Neural cell (in vitro differentiated cells): ENCODE measurements around the gene TLE3. TPM values are rescaled to one million over a fixed set of nuclear protein-coding genes. Genes with fewer than 3 reads are reported as not detected.

Source experiments
- H2AFZ ChIP-seq: fragments of 200-600, 300-800 bp; sonication (generic), shearing (Covaris generic); 2 replicates; pipeline ENCODE4 v1.6.0; 2014; ENCODE audit warnings: low read depth, mild to moderate bottlenecking, antibody characterized with exemption, low read length, moderate library complexity
- H3F3A ChIP-seq: fragments of 200-600 bp; shearing (Covaris generic); 2 replicates; pipeline ENCODE4 v1.6.1; 2016; ENCODE audit warnings: mild to moderate bottlenecking, moderate library complexity, mixed read lengths, antibody characterized with exemption, low read length; ENCODE audit not compliant: insufficient read depth, poor library complexity, severe bottlenecking
- H3K27ac ChIP-seq: fragments of 200-600, 300-800 bp; sonication (generic), shearing (Covaris generic); 2 replicates; pipeline ENCODE4 v1.5.1; 2014; ENCODE audit warnings: mild to moderate bottlenecking, low read length, moderate library complexity
- H3K27me3 ChIP-seq: fragments of 300-800, 200-600 bp; sonication (generic), shearing (Covaris generic); 2 replicates; pipeline ENCODE4 v1.6.0; 2014; ENCODE audit warnings: mild to moderate bottlenecking, low read depth, low read length, moderate library complexity; ENCODE audit not compliant: insufficient read depth
- H3K36me3 ChIP-seq: fragments of 300-800, 200-600 bp; sonication (generic), shearing (Covaris generic); 2 replicates; pipeline ENCODE4 v1.5.1; 2014; ENCODE audit warnings: mild to moderate bottlenecking, antibody characterized with exemption, low read length, moderate library complexity; ENCODE audit not compliant: insufficient read depth
- H3K4me2 ChIP-seq: fragments of 300-800, 200-600 bp; sonication (generic), shearing (Covaris generic); 2 replicates; pipeline ENCODE4 v1.6.0; 2014; ENCODE audit warnings: mild to moderate bottlenecking, low read length
- H3K4me3 ChIP-seq: fragments of 300-800, 200-600 bp; sonication (generic), shearing (Covaris generic); 2 replicates; pipeline ENCODE4 v1.5.1; 2014; ENCODE audit warnings: mild to moderate bottlenecking, low read length, moderate library complexity
- H3K79me2 ChIP-seq: fragments of 200-600 bp; shearing (Covaris generic); replicated peaks from 2 replicates; pipeline ENCODE4 v1.6.0; 2014; ENCODE audit warnings: mild to moderate bottlenecking, low read length, moderate library complexity; ENCODE audit not compliant: insufficient read depth
- H3K9ac ChIP-seq: fragments of 300-800, 200-600 bp; sonication (generic), shearing (Covaris generic); 2 replicates; pipeline ENCODE4 v1.6.1; 2016; ENCODE audit warnings: mild to moderate bottlenecking, low read length, mixed read lengths
- H3K9me2 ChIP-seq: fragments of 200-600 bp; shearing (Covaris generic); 2 replicates; pipeline ENCODE4 v1.6.1; 2016; ENCODE audit warnings: mild to moderate bottlenecking, low read length, mixed read lengths; ENCODE audit not compliant: insufficient read depth
- H3K9me3 ChIP-seq: fragments of 200-600, 300-800 bp; sonication (generic), shearing (Covaris generic); 2 replicates; pipeline ENCODE4 v1.6.1; 2016; ENCODE audit warnings: mild to moderate bottlenecking, mixed run types, low read length, moderate library complexity, mixed read lengths
- H4K20me1 ChIP-seq: fragments of 200-600 bp; shearing (Covaris generic); 2 replicates; pipeline ENCODE4 v1.6.1; 2016; ENCODE audit warnings: mild to moderate bottlenecking, mixed run types; ENCODE audit not compliant: insufficient read depth
- EP300 ChIP-seq: fragments of 450-650 bp; conservative IDR thresholded peaks from 2 replicates; pipeline ENCODE4 v1.6.1; 2014; ENCODE audit warnings: antibody characterized with exemption, mild to moderate bottlenecking, moderate library complexity; ENCODE audit not compliant: poor library complexity, severe bottlenecking
- EZH2 ChIP-seq: fragments of 200-600, 300-800 bp; shearing (Covaris generic), sonication (generic); IDR thresholded peaks from 2 replicates; pipeline ENCODE4 v1.6.1; 2014; ENCODE audit warnings: antibody characterized with exemption, low read length, borderline replicate concordance, mild to moderate bottlenecking; ENCODE audit not compliant: insufficient read depth, poor library complexity, severe bottlenecking
- MXI1 ChIP-seq: fragments of 450-650 bp; conservative IDR thresholded peaks from 2 replicates; pipeline ENCODE4 v1.6.1; 2014; ENCODE audit warnings: antibody characterized with exemption, mild to moderate bottlenecking; ENCODE audit not compliant: poor library complexity, severe bottlenecking
- POLR2AphosphoS5 ChIP-seq: IDR thresholded peaks from 2 replicates; pipeline ENCODE4 v1.6.1; 2012
- RAD21 ChIP-seq: fragments of 450-650 bp; conservative IDR thresholded peaks from 2 replicates; pipeline ENCODE4 v1.6.1; 2014; ENCODE audit warnings: antibody characterized with exemption, mild to moderate bottlenecking, moderate library complexity
- SMC3 ChIP-seq: fragments of 450-650 bp; conservative IDR thresholded peaks from 2 replicates; pipeline ENCODE4 v1.6.1; 2014; ENCODE audit warnings: antibody characterized with exemption, mild to moderate bottlenecking, moderate library complexity; ENCODE audit not compliant: poor library complexity
- TAF1 ChIP-seq: IDR thresholded peaks from 2 replicates; pipeline ENCODE4 v1.6.1; 2012; ENCODE audit warnings: low read depth
- polyA plus RNA-seq: library from polyadenylated mRNA; depleted of rRNA; stranded (reverse); fragments of >200 nt; gene quantifications from 2 replicates; pipeline ENCODE4 v1.2.3, GENCODE V29; 2014
- TF ChIP-seq, protein P1 (sequence below): fragments of 450-650 bp; IDR thresholded peaks from 2 replicates; pipeline ENCODE4 v1.5.1; 2014; ENCODE audit warnings: antibody characterized with exemption, mild to moderate bottlenecking, moderate library complexity; ENCODE audit not compliant: poor library complexity, severe bottlenecking
- TF ChIP-seq, protein P2 (sequence below): IDR thresholded peaks from 2 replicates; pipeline ENCODE4 v1.6.1; 2012; ENCODE audit warnings: borderline replicate concordance

TLE3 gene
- polyA plus RNA-seq, 1 donor from 2014 or later = 27.6 TPM

DNA sequence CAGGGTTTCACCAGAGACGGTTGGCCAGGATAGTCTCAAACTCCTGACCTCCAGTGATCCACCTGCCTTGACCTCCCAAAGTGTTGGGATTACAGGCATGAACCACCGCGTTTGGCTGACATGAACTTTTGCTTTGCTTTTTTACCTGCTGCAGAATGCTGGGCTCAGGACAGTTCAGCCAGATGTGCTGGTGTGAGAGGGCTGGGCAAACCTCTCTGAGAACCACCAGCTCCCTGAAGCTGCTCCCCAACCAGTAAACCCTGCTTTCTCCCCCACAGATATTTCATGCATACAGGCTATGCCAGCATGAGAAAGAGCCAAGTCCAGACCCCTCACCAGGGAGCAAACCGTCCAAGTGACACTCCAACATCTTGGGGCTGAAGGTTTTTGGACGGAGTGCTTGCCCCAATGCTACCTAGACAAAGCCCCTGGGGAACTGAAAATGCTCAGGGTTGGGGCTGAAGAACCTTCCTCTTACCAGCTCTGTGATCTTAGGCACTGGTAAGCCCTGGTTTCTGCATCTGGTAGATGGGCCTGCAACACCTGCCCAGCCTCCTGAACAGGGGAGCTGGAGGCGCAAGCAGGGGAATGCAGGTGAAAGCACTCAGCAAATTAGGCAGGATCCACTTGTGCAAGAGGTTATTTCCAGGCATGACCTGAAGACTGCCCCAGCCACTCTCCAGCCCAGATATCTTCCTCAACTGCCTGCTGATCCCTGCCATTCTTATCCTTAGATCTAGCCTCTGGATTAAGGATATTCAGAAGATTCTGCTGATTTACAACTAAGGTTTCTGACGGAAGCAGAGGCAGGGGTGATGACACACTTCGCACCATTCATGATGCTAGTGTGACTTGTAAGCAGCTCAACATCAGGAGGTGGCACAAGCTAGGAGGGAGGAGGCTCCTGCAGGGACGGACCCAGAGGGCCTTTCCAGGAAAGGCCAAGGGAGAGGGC, 78.8 kb downstream of the TLE3 start:
- no peaks in the 10 kb centered on the region for H3K9me2 ChIP-seq
- H4K20me1 ChIP-seq = no peaks in the 10 kb centered on the region
- no peak overlapping the region for H3K4me3 ChIP-seq
- no peak overlapping the region for H3K4me2 ChIP-seq
- no peak overlapping the region for H3K9ac ChIP-seq
- no peaks in the 10 kb centered on the region for H3K27me3 ChIP-seq
- no peaks in the 10 kb centered on the region for H3K36me3 ChIP-seq
- H3K9me3 ChIP-seq = no peaks in the 10 kb centered on the region
- H2AFZ ChIP-seq = no peak overlapping the region
- H3F3A ChIP-seq = no peaks in the 10 kb centered on the region
- no peaks in the 10 kb centered on the region for H3K79me2 ChIP-seq
- TF ChIP-seq MXI1 = no peak
- no peak for TF ChIP-seq EP300
- no peak for TF ChIP-seq TAF1
- TF ChIP-seq POLR2AphosphoS5 = no peak
- no peak for TF ChIP-seq SMC3
- no peak for TF ChIP-seq EZH2
- no peak overlapping the region for H3K27ac ChIP-seq

GRCh38 chr15:70017801-70018200, 79.9 kb downstream of the TLE3 start:
- H3K4me2 ChIP-seq = no peak overlapping the region
- H3K79me2 ChIP-seq = no peaks in the 10 kb centered on the region
- H4K20me1 ChIP-seq = no peaks in the 10 kb centered on the region
- no peaks in the 10 kb centered on the region for H3K36me3 ChIP-seq
- H3K9ac ChIP-seq = no peak overlapping the region
- H3K4me3 ChIP-seq = no peak overlapping the region
- H3K9me2 ChIP-seq = no peaks in the 10 kb centered on the region
- H3F3A ChIP-seq = no peaks in the 10 kb centered on the region
- TF ChIP-seq POLR2AphosphoS5 (no peak), EZH2 (no peak), MXI1 (no peak), TAF1 (no peak), EP300 (no peak), SMC3 (no peak), RAD21 (no peak)
- TF ChIP-seq, protein P1, sequence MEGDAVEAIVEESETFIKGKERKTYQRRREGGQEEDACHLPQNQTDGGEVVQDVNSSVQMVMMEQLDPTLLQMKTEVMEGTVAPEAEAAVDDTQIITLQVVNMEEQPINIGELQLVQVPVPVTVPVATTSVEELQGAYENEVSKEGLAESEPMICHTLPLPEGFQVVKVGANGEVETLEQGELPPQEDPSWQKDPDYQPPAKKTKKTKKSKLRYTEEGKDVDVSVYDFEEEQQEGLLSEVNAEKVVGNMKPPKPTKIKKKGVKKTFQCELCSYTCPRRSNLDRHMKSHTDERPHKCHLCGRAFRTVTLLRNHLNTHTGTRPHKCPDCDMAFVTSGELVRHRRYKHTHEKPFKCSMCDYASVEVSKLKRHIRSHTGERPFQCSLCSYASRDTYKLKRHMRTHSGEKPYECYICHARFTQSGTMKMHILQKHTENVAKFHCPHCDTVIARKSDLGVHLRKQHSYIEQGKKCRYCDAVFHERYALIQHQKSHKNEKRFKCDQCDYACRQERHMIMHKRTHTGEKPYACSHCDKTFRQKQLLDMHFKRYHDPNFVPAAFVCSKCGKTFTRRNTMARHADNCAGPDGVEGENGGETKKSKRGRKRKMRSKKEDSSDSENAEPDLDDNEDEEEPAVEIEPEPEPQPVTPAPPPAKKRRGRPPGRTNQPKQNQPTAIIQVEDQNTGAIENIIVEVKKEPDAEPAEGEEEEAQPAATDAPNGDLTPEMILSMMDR = no peak
- TF ChIP-seq, protein P2, sequence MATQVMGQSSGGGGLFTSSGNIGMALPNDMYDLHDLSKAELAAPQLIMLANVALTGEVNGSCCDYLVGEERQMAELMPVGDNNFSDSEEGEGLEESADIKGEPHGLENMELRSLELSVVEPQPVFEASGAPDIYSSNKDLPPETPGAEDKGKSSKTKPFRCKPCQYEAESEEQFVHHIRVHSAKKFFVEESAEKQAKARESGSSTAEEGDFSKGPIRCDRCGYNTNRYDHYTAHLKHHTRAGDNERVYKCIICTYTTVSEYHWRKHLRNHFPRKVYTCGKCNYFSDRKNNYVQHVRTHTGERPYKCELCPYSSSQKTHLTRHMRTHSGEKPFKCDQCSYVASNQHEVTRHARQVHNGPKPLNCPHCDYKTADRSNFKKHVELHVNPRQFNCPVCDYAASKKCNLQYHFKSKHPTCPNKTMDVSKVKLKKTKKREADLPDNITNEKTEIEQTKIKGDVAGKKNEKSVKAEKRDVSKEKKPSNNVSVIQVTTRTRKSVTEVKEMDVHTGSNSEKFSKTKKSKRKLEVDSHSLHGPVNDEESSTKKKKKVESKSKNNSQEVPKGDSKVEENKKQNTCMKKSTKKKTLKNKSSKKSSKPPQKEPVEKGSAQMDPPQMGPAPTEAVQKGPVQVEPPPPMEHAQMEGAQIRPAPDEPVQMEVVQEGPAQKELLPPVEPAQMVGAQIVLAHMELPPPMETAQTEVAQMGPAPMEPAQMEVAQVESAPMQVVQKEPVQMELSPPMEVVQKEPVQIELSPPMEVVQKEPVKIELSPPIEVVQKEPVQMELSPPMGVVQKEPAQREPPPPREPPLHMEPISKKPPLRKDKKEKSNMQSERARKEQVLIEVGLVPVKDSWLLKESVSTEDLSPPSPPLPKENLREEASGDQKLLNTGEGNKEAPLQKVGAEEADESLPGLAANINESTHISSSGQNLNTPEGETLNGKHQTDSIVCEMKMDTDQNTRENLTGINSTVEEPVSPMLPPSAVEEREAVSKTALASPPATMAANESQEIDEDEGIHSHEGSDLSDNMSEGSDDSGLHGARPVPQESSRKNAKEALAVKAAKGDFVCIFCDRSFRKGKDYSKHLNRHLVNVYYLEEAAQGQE = no peak
- H3K9me3 ChIP-seq = no peaks in the 10 kb centered on the region
- H2AFZ ChIP-seq = no peak overlapping the region
- H3K27me3 ChIP-seq = no peaks in the 10 kb centered on the region
- H3K27ac ChIP-seq = no peak overlapping the region
